ENCODE measurements around the gene SFSWAP.

Gene SFSWAP

GRCh38 chr12:131845121-131845520, 134.2 kb downstream of the SFSWAP start:
- H3K27ac ChIP-seq (ENCODE audit: low read length), result no peak overlapping the region
- peaks cover 15% of the 10 kb centered on the region; the same call in 1 of the 2 replicates for H3K36me3 ChIP-seq (ENCODE audit: control insufficient read depth, insufficient read depth, low read length)
- H3K4me1 ChIP-seq (ENCODE audit: control insufficient read depth, insufficient read depth, low read length), result no peaks in the 10 kb centered on the region
- WGBS (ENCODE audit: insufficient coverage, insufficient read length), result no CpG with 5 or more reads among the region's 29 CpGs
- H3K4me3 ChIP-seq (ENCODE audit: low read length), result no peak overlapping the region
- H3K9me3 ChIP-seq (ENCODE audit: control insufficient read depth, insufficient read depth, low read length), result no peaks in the 10 kb centered on the region
- H3K27me3 ChIP-seq (ENCODE audit: control insufficient read depth, insufficient read depth, low read length), result no peaks in the 10 kb centered on the region
- DNase-seq (ENCODE audit: low read depth, low spot score), result no peak

- WGBS (ENCODE audit: insufficient coverage, insufficient read length), result no CpG with 5 or more reads among the region's 10 CpGs
- H3K36me3 ChIP-seq (ENCODE audit: control insufficient read depth, insufficient read depth, low read length), result peaks cover 9% of the 10 kb centered on the region; the same call in 1 of the 2 replicates
- H3K27ac ChIP-seq (ENCODE audit: low read length), result no peak overlapping the region
- no peak for DNase-seq (ENCODE audit: low read depth, low spot score)
- H3K27me3 ChIP-seq (ENCODE audit: control insufficient read depth, insufficient read depth, low read length), result no peaks in the 10 kb centered on the region
- no peak overlapping the region for H3K4me3 ChIP-seq (ENCODE audit: low read length)
- no peaks in the 10 kb centered on the region for H3K9me3 ChIP-seq (ENCODE audit: control insufficient read depth, insufficient read depth, low read length)
- H3K4me1 ChIP-seq (ENCODE audit: control insufficient read depth, insufficient read depth, low read length), result no peaks in the 10 kb centered on the region
These were observed 136.6 kb downstream of the SFSWAP start for GRCh38 chr12:131847456-131847855.

- H3K36me3 ChIP-seq (ENCODE audit: control insufficient read depth, insufficient read depth, low read length), result peaks cover 9% of the 10 kb centered on the region; the same call in 1 of the 2 replicates
- WGBS (ENCODE audit: insufficient coverage, insufficient read length), result no CpG with 5 or more reads among the region's 24 CpGs
- DNase-seq (ENCODE audit: low read depth, low spot score), result no peak
These were observed 137.9 kb downstream of the SFSWAP start for GRCh38 chr12:131848753-131849152.

More at GRCh38 chr12:131848753-131849152, 137.9 kb downstream of the SFSWAP start:
- Histone ChIP-seq H3K27ac (ENCODE audit: low read length) (no peak overlapping the region), H3K9me3 (ENCODE audit: control insufficient read depth, insufficient read depth, low read length) (no peaks in the 10 kb centered on the region), H3K4me3 (ENCODE audit: low read length) (no peak overlapping the region), H3K27me3 (ENCODE audit: control insufficient read depth, insufficient read depth, low read length) (no peaks in the 10 kb centered on the region), H3K4me1 (ENCODE audit: control insufficient read depth, insufficient read depth, low read length) (no peaks in the 10 kb centered on the region)
